HUES6 (cell line): ENCODE measurements around the gene P2RY14.

Source experiments
- H3K27ac ChIP-seq: 2 replicates; pipeline ENCODE4 v1.7.0; 2013; ENCODE audit warnings: low read depth, mild to moderate bottlenecking, low read length, inconsistent platforms
- H3K27me3 ChIP-seq: 2 replicates; pipeline ENCODE4 v1.6.1; 2013; ENCODE audit warnings: low read length; ENCODE audit not compliant: control insufficient read depth, insufficient read depth
- H3K36me3 ChIP-seq: 2 replicates; pipeline ENCODE4 v1.6.1; 2013; ENCODE audit warnings: low read length; ENCODE audit not compliant: control insufficient read depth, insufficient read depth
- H3K4me1 ChIP-seq: 2 replicates; pipeline ENCODE4 v1.6.1; 2013; ENCODE audit warnings: low read length; ENCODE audit not compliant: control insufficient read depth, insufficient read depth
- H3K4me3 ChIP-seq: 2 replicates; pipeline ENCODE4 v1.5.1; 2013; ENCODE audit warnings: low read depth, low read length
- H3K9ac ChIP-seq: one replicate; pipeline ENCODE4 v1.6.1; 2013; ENCODE audit warnings: mild to moderate bottlenecking, low read length
- H3K9me3 ChIP-seq: 2 replicates; pipeline ENCODE4 v1.6.1; 2013; ENCODE audit warnings: low read depth, low read length; ENCODE audit not compliant: control insufficient read depth, insufficient read depth

Gene P2RY14

GRCh38 chr3:151278230-151278629 lies at the start of gene P2RY14:
Gene P2RY14, minus strand, starts transcription at chr3:151278542. Its CDS starts 64,226 bp downstream, at chr3:151214316.
- Histone ChIP-seq H3K9ac (no peak within 1 kb of the TSS), H3K27me3 (no peaks in the 10 kb centered on the region), H3K36me3 (no peaks in the 10 kb centered on the region), H3K9me3 (no peaks in the 10 kb centered on the region), H3K4me3 (no peak within 1 kb of the TSS), H3K27ac (no peak within 1 kb of the TSS), H3K4me1 (peaks cover 12% of the 10 kb centered on the region; the same call in 1 of the 2 replicates)

GRCh38 chr3:151327571-151328198 lies 49.3 kb upstream of the P2RY14 start:
- Histone ChIP-seq H3K27me3 (no peaks in the 10 kb centered on the region), H3K4me3 (no peak overlapping the region), H3K27ac (no peak overlapping the region), H3K9me3 (no peaks in the 10 kb centered on the region), H3K9ac (no peak overlapping the region), H3K36me3 (no peaks in the 10 kb centered on the region), H3K4me1 (no peaks in the 10 kb centered on the region)

- H3K9me3 ChIP-seq: no peaks in the 10 kb centered on the region
- H3K27me3 ChIP-seq: no peaks in the 10 kb centered on the region
- no peak overlapping the region for H3K4me3 ChIP-seq
- peaks cover 9% of the 10 kb centered on the region; the same call in 1 of the 2 replicates for H3K4me1 ChIP-seq
- H3K9ac ChIP-seq: no peak overlapping the region
- H3K36me3 ChIP-seq: no peaks in the 10 kb centered on the region
- H3K27ac ChIP-seq: no peak overlapping the region
Measured at GRCh38 chr3:151322511-151322910, 44.2 kb upstream of the P2RY14 start.

GRCh38 chr3:151321526-151321925 lies 43.2 kb upstream of the P2RY14 start:
- Histone ChIP-seq H3K4me1 (peaks cover 15% of the 10 kb centered on the region), H3K27me3 (no peaks in the 10 kb centered on the region), H3K9me3 (no peaks in the 10 kb centered on the region), H3K9ac (no peak overlapping the region), H3K27ac (no peak overlapping the region), H3K36me3 (no peaks in the 10 kb centered on the region), H3K4me3 (no peak overlapping the region)

- Histone ChIP-seq H3K9me3 (no peaks in the 10 kb centered on the region), H3K4me3 (no peak overlapping the region), H3K9ac (no peak overlapping the region), H3K27ac (no peak overlapping the region), H3K36me3 (no peaks in the 10 kb centered on the region), H3K27me3 (no peaks in the 10 kb centered on the region), H3K4me1 (peaks cover 24% of the 10 kb centered on the region)
Measured at GRCh38 chr3:151320131-151320530, 41.8 kb upstream of the P2RY14 start.

GRCh38 chr3:151319628-151320027 lies 41.3 kb upstream of the P2RY14 start:
- H3K27ac ChIP-seq: no peak overlapping the region
- H3K27me3 ChIP-seq: no peaks in the 10 kb centered on the region
- H3K36me3 ChIP-seq: no peaks in the 10 kb centered on the region
- peaks cover 29% of the 10 kb centered on the region for H3K4me1 ChIP-seq
- no peak overlapping the region for H3K9ac ChIP-seq
- no peaks in the 10 kb centered on the region for H3K9me3 ChIP-seq
- H3K4me3 ChIP-seq: no peak overlapping the region

GRCh38 chr3:151318991-151319390 lies 40.6 kb upstream of the P2RY14 start:
- Histone ChIP-seq H3K27me3 (no peaks in the 10 kb centered on the region), H3K4me3 (no peak overlapping the region), H3K4me1 (peaks cover 30% of the 10 kb centered on the region), H3K27ac (no peak overlapping the region), H3K9me3 (no peaks in the 10 kb centered on the region), H3K9ac (no peak overlapping the region), H3K36me3 (no peaks in the 10 kb centered on the region)

- Histone ChIP-seq H3K36me3 (no peaks in the 10 kb centered on the region), H3K4me3 (no peak overlapping the region), H3K9me3 (no peaks in the 10 kb centered on the region), H3K4me1 (peaks cover 30% of the 10 kb centered on the region), H3K27ac (no peak overlapping the region), H3K9ac (no peak overlapping the region), H3K27me3 (no peaks in the 10 kb centered on the region)
Measured at GRCh38 chr3:151318313-151318712, 40.0 kb upstream of the P2RY14 start.

- no peak within 1 kb of the TSS for H3K4me3 ChIP-seq
- 0 out of 2 replicates have a peak within 1 kb of the TSS, but pooled peaks have one; percentile 20 for H3K27ac ChIP-seq
- peaks cover 38% of the 10 kb centered on the region for H3K4me1 ChIP-seq
- H3K9me3 ChIP-seq: no peaks in the 10 kb centered on the region
- no peaks in the 10 kb centered on the region for H3K36me3 ChIP-seq
- no peaks in the 10 kb centered on the region for H3K27me3 ChIP-seq
- H3K9ac ChIP-seq: no peak within 1 kb of the TSS
Measured at GRCh38 chr3:151316267-151316991, 38.1 kb upstream of the P2RY14 start, which contains the start of gene GPR87. Gene GPR87, minus strand, starts transcription at chr3:151316820. Its CDS starts 16,720 bp downstream, at chr3:151300100.

- Histone ChIP-seq H3K4me1 (peaks cover 38% of the 10 kb centered on the region), H3K9me3 (no peaks in the 10 kb centered on the region), H3K4me3 (no peak overlapping the region), H3K36me3 (no peaks in the 10 kb centered on the region), H3K27ac (0 out of 2 replicates have a peak overlapping the region, but pooled peaks have one; percentile 20), H3K9ac (no peak overlapping the region), H3K27me3 (no peaks in the 10 kb centered on the region)
Measured at GRCh38 chr3:151315846-151316245, 37.5 kb upstream of the P2RY14 start.

- H3K4me3 ChIP-seq: no peak overlapping the region
- no peak overlapping the region for H3K9ac ChIP-seq
- H3K27ac ChIP-seq: no peak overlapping the region
- H3K27me3 ChIP-seq: no peaks in the 10 kb centered on the region
- no peaks in the 10 kb centered on the region for H3K9me3 ChIP-seq
- H3K36me3 ChIP-seq: no peaks in the 10 kb centered on the region
- H3K4me1 ChIP-seq: peaks cover 38% of the 10 kb centered on the region
Measured at GRCh38 chr3:151315136-151315535, 36.8 kb upstream of the P2RY14 start.
